ENCODE data around the gene SLC25A47.

DNA sequence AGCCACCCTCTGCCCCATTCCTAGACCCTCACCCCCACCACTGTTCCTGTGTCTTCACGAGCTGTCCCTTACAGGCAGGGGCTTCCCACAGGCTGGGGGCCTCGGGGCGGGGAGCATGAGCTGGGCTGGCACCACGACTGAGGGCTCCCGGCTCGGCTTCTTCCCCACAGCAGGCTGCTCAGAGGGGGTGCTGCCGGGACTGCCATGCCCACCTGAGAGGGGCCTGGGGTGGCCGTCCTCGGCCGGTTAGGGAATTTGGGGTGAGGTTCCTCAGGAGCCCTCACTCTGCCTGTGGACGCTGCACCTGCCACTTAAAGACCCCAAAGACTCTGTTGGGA, 6.8 kb downstream of the SLC25A47 start:
- TF ChIP-seq EZH2 (IDR thresholded peaks at IDR 0.05; ENCODE audit: insufficient read depth, poor library complexity, severe bottlenecking): no peak
- TF ChIP-seq EZH2phosphoT487 (IDR thresholded peaks at IDR 0.05; ENCODE audit: insufficient read depth, low read depth): no peak
